ENCODE measurements around the gene CELF5. TPM values are rescaled to one million over a fixed set of nuclear protein-coding genes. Genes with fewer than 3 reads are reported as not detected.

CELF5 gene
- total RNA-seq, 1 donor from 2014 or later = 1.7 TPM

DNA sequence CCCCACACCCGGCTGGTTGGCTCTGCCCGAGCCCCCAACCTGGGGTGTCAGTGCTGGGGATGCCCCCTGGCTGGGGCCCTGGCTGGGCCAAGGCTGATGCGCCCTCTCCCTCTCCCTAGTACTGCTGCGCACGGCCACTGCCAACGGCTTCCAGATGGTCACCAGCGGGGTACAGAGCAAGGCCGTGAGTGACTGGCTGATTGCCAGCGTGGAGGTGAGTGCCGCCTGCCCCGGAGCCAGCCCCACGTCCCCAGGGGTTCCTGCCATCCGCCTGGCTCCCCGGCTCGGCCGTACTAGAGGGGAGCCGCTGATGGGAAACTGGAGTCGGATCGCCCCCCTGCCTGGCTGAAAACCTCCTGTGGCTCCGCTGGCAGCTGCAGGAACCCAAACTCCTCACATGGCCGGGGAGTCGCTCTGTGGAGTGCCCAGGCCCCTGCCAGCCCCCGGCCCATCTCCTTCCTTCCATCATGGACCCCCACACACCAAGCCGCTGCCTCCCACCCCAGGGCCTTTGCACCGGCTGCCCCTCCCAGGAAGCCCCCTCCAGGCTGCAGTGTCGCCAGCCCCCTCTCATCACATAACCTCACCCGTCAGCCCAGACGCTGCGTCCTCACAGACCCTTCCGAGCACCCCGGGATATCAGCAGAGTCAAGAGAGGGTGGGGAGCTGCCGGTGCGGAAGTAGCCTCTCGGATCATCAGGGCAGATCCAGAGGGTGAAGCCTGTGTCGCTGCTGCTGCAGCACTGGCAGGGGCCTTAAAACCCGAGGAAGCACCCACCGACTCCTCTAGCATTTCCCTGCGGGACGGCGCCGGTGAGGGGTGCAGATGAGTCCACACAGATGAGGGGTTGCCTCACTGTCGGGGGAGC lies 28.2 kb upstream of the CELF5 start:
- H3K27me3 Mint-ChIP-seq = no peaks in the 10 kb centered on the region
- TF ChIP-seq CTCF (IDR thresholded peaks at IDR 0.05; ENCODE audit: unreplicated experiment) = no peak
- H3K27ac Mint-ChIP-seq = no peak overlapping the region
- DNase-seq (ENCODE audit: low spot score, unreplicated experiment) = no peak
- H3K9me3 Mint-ChIP-seq (ENCODE audit: low read depth) = no peaks in the 10 kb centered on the region
- H3K36me3 Mint-ChIP-seq (ENCODE audit: insufficient read depth) = peaks cover 7% of the 10 kb centered on the region
- no peak overlapping the region for H3K4me3 Mint-ChIP-seq (ENCODE audit: low read depth)
- H3K4me1 Mint-ChIP-seq (ENCODE audit: low read depth) = no peaks in the 10 kb centered on the region

GRCh38 chr19:3196933-3197205 lies 27.6 kb upstream of the CELF5 start:
- no peak overlapping the region for H3K4me3 Mint-ChIP-seq (ENCODE audit: low read depth)
- peaks cover 7% of the 10 kb centered on the region for H3K36me3 Mint-ChIP-seq (ENCODE audit: insufficient read depth)
- no peak for TF ChIP-seq CTCF (IDR thresholded peaks at IDR 0.05; ENCODE audit: unreplicated experiment)
- H3K4me1 Mint-ChIP-seq (ENCODE audit: low read depth) = no peaks in the 10 kb centered on the region
- no peak for DNase-seq (ENCODE audit: low spot score, unreplicated experiment)
- no peaks in the 10 kb centered on the region for H3K9me3 Mint-ChIP-seq (ENCODE audit: low read depth)
- H3K27me3 Mint-ChIP-seq = no peaks in the 10 kb centered on the region
- H3K27ac Mint-ChIP-seq = no peak overlapping the region

GRCh38 chr19:3198901-3199700 lies 25.4 kb upstream of the CELF5 start:
- DNase-seq (ENCODE audit: low spot score, unreplicated experiment) = no peak
- TF ChIP-seq CTCF (IDR thresholded peaks at IDR 0.05; ENCODE audit: unreplicated experiment) = no peak
- H3K4me1 Mint-ChIP-seq (ENCODE audit: low read depth) = no peaks in the 10 kb centered on the region
- H3K27me3 Mint-ChIP-seq = no peaks in the 10 kb centered on the region
- H3K27ac Mint-ChIP-seq = no peak overlapping the region
- H3K9me3 Mint-ChIP-seq (ENCODE audit: low read depth) = no peaks in the 10 kb centered on the region
- peaks cover 4% of the 10 kb centered on the region for H3K36me3 Mint-ChIP-seq (ENCODE audit: insufficient read depth)
- no peak overlapping the region for H3K4me3 Mint-ChIP-seq (ENCODE audit: low read depth)

DNA sequence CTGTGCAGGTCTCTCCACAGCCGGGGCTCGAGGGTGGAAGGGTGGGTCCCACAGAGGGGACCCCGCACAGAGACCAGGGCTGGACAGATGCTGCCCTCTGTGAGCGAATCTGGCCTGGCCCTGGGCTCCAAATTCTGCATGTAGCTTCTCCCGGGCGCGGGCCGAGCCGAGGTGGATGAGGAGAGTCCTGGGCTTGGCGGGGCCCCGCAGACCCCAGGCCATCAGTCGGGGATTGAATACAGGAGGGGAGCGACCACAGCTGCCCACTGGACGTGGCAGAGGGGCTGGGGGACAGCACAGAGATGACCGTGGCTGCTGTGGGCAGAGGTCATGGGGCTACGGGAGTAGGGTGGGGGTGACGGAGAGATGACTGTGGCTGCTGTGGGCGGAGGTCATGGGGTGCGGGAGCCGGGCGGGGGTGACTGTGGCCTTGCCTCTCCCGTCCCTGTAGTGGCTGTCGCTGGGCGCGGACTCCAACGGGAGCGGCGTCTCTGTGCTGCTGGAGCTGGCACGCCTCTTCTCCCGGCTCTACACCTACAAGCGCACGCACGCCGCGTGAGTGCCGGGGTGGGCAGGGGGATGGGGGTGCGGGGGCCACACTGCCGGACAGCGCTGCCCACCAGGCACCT lies 23.3 kb upstream of the CELF5 start:
- Mint-ChIP-seq H3K4me3 (ENCODE audit: low read depth) (no peak overlapping the region), H3K27me3 (no peaks in the 10 kb centered on the region), H3K36me3 (ENCODE audit: insufficient read depth) (no peaks in the 10 kb centered on the region), H3K27ac (no peak overlapping the region), H3K9me3 (ENCODE audit: low read depth) (no peaks in the 10 kb centered on the region), H3K4me1 (ENCODE audit: low read depth) (no peaks in the 10 kb centered on the region)
- no peak for DNase-seq (ENCODE audit: low spot score, unreplicated experiment)
- no peak for TF ChIP-seq CTCF (IDR thresholded peaks at IDR 0.05; ENCODE audit: unreplicated experiment)

DNA sequence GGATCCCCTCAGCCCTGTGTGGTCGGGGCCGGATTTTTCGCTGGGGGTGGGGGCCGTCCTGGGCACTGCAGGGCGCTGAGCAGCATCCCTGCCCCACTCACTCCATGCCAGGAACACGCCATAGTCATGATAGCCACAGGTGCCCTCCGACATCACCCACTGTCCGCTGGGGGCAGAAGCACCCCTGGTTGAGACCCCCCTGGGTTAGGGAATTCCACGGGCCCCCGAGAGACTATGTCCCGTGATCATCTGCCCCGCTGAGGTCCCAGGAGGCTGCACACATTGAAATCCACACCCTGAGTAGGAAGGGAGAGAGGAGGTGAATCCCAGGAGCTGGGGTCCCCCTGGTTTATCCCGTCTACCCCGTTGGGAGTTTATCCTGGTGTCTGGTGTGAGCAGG lies 22.6 kb upstream of the CELF5 start:
- Mint-ChIP-seq H3K4me1 (ENCODE audit: low read depth) (no peaks in the 10 kb centered on the region), H3K27me3 (no peaks in the 10 kb centered on the region), H3K9me3 (ENCODE audit: low read depth) (no peaks in the 10 kb centered on the region), H3K27ac (no peak overlapping the region), H3K36me3 (ENCODE audit: insufficient read depth) (no peaks in the 10 kb centered on the region), H3K4me3 (ENCODE audit: low read depth) (no peak overlapping the region)
- TF ChIP-seq CTCF (IDR thresholded peaks at IDR 0.05; ENCODE audit: unreplicated experiment) = no peak
- DNase-seq (ENCODE audit: low spot score, unreplicated experiment) = no peak

Data from progenitor cell of endocrine pancreas (in vitro differentiated cells).